Liver (tissue), 9 donors: ENCODE data around the gene ORC3. TPM values are rescaled to one million over a fixed set of nuclear protein-coding genes. Genes with fewer than 3 reads are reported as not detected.

Experiments used
- DNase-seq: peaks from one replicate; pipeline ENCODE4 v3.0.0-alpha.2; 2017; ENCODE audit warnings: low spot score
- H3K27ac ChIP-seq, 2 donors: one replicate each; pipeline ENCODE4 v1.7.0; 2013; ENCODE audit warnings: inconsistent platforms in 2 of 2, low read length in 2 of 2, control low read depth in 1 of 2, low read depth in 1 of 2, mild to moderate bottlenecking in 1 of 2
- H3K27me3 ChIP-seq, 4 donors: one replicate each; pipeline versions ENCODE4 v1.6.1 to v1.7.0; 2013; ENCODE audit warnings: low read length in 3 of 4, inconsistent platforms in 1 of 4, mild to moderate bottlenecking in 1 of 4, moderate library complexity in 1 of 4; ENCODE audit not compliant: control insufficient read depth in 4 of 4, insufficient read depth in 4 of 4
- H3K36me3 ChIP-seq, 4 donors: one replicate each; pipeline versions ENCODE4 v1.6.1 to v1.7.0; 2013; ENCODE audit warnings: low read length in 3 of 4, mild to moderate bottlenecking in 3 of 4, low read depth in 1 of 4, moderate library complexity in 1 of 4; ENCODE audit not compliant: control insufficient read depth in 4 of 4, insufficient read depth in 3 of 4
- H3K4me1 ChIP-seq, 4 donors: one replicate each; pipeline versions ENCODE4 v1.6.1 to v1.7.0; 2013; ENCODE audit warnings: low read length in 3 of 4, mild to moderate bottlenecking in 3 of 4, moderate library complexity in 1 of 4; ENCODE audit not compliant: control insufficient read depth in 4 of 4, insufficient read depth in 4 of 4
- H3K4me3 ChIP-seq, 3 donors: one replicate each; pipeline versions ENCODE4 v1.6.1 to v1.7.0; 2013; ENCODE audit warnings: low read length in 3 of 3, control low read depth in 1 of 3, low read depth in 1 of 3, mild to moderate bottlenecking in 1 of 3
- H3K9ac ChIP-seq, 2 donors: one replicate each; pipeline ENCODE4 v1.7.0; 2013; ENCODE audit warnings: low read length in 2 of 2, mild to moderate bottlenecking in 2 of 2, moderate library complexity in 2 of 2, control low read depth in 1 of 2, low read depth in 1 of 2
- H3K9me3 ChIP-seq, 4 donors: one replicate each; pipeline versions ENCODE4 v1.6.1 to v1.7.0; 2013; ENCODE audit warnings: low read length in 3 of 4; ENCODE audit not compliant: control insufficient read depth in 4 of 4
- ATF3 ChIP-seq: IDR thresholded peaks from 2 replicates; pipeline ENCODE4 v1.6.1; 2016; ENCODE audit warnings: antibody characterized with exemption
- CTCF ChIP-seq: fragments of 150-350 bp; IDR thresholded peaks from 2 replicates; pipeline ENCODE4 v1.5.1; 2017; ENCODE audit warnings: improper control_type of control experiment, low read depth, low read length; ENCODE audit not compliant: missing input control
- EGR1 ChIP-seq, 2 donors: IDR thresholded peaks; 2 replicates each; pipeline ENCODE4 v1.6.1; 2016 to 2018; ENCODE audit warnings: antibody characterized with exemption in 2 of 2, low read depth in 2 of 2
- FOXA1 ChIP-seq: IDR thresholded peaks from 2 replicates; pipeline ENCODE4 v1.6.1; 2016; ENCODE audit warnings: antibody characterized with exemption
- FOXA2 ChIP-seq: IDR thresholded peaks from 2 replicates; pipeline ENCODE4 v1.6.1; 2016; ENCODE audit warnings: antibody characterized with exemption
- GABPA ChIP-seq, 2 donors: IDR thresholded peaks in 1 of 2; conservative IDR thresholded peaks in 1 of 2; 2 replicates each; pipeline ENCODE4 v1.6.1; 2016; ENCODE audit warnings: antibody characterized with exemption in 2 of 2, mild to moderate bottlenecking in 1 of 2, moderate library complexity in 1 of 2
- HNF4A ChIP-seq, 2 donors: conservative IDR thresholded peaks; 2 replicates each; pipeline ENCODE4 v1.6.1; 2016; ENCODE audit warnings: antibody characterized with exemption in 2 of 2, mild to moderate bottlenecking in 2 of 2
- HNF4G ChIP-seq: IDR thresholded peaks from 2 replicates; pipeline ENCODE4 v1.6.1; 2016; ENCODE audit warnings: antibody characterized with exemption
- JUND ChIP-seq, 2 donors: IDR thresholded peaks; 2 replicates each; pipeline ENCODE4 v1.6.1; 2016; ENCODE audit warnings: antibody characterized with exemption in 2 of 2
- MAX ChIP-seq: IDR thresholded peaks from 2 replicates; pipeline ENCODE4 v1.6.1; 2016; ENCODE audit warnings: antibody characterized with exemption
- NR2F2 ChIP-seq: IDR thresholded peaks from 2 replicates; pipeline ENCODE4 v1.6.1; 2016; ENCODE audit warnings: antibody characterized with exemption
- RAD21 ChIP-seq, 2 donors: IDR thresholded peaks; 2 replicates each; pipeline ENCODE4 v1.6.1; 2016; ENCODE audit warnings: antibody characterized with exemption in 2 of 2, mild to moderate bottlenecking in 2 of 2
- REST ChIP-seq: IDR thresholded peaks from 2 replicates; pipeline ENCODE4 v1.6.1; 2016; ENCODE audit warnings: antibody characterized with exemption, mild to moderate bottlenecking
- RXRA ChIP-seq, 2 donors: IDR thresholded peaks; 2 replicates each; pipeline ENCODE4 v1.6.1; 2017 to 2018; ENCODE audit warnings: antibody characterized with exemption in 2 of 2, mild to moderate bottlenecking in 1 of 2
- SP1 ChIP-seq: IDR thresholded peaks from 2 replicates; pipeline ENCODE4 v1.6.1; 2018; ENCODE audit warnings: antibody characterized with exemption, mild to moderate bottlenecking
- TAF1 ChIP-seq: conservative IDR thresholded peaks from 2 replicates; pipeline ENCODE4 v1.6.1; 2016; ENCODE audit warnings: antibody characterized with exemption, mild to moderate bottlenecking
- YY1 ChIP-seq: IDR thresholded peaks from 2 replicates; pipeline ENCODE4 v1.6.1; 2016; ENCODE audit warnings: antibody characterized with exemption, mild to moderate bottlenecking
- ZBTB33 ChIP-seq: IDR thresholded peaks from 2 replicates; pipeline ENCODE4 v1.6.1; 2016; ENCODE audit warnings: antibody characterized with exemption
- polyA plus RNA-seq, 2 donors: library from polyadenylated mRNA; stranded (reverse) in 1 of 2; unstranded in 1 of 2; fragments of 200-250 nt in 1 of 2; fragments of >200 nt in 1 of 2; fragmentation: Nextera tagmentation in 1 of 2; extraction: Ambion mirVana in 1 of 2; gene quantifications; one replicate each; pipeline versions ENCODE4 v1.2.1 to v1.2.3, GENCODE V29; 2013 to 2015
- total RNA-seq, 2 donors: library from RNA; depleted of rRNA; stranded (reverse); fragments of >200 nt; gene quantifications; one replicate each; pipeline ENCODE4 v1.2.3, GENCODE V29; 2014
- donor health status: healthy.
- donor health status: healthy.
- donor health status: healthy.
- donor health status: healthy.
- donor health status: healthy.

Gene ORC3
- total and polyA plus RNA-seq, 4 donors: 5.2 to 14.5 (median 10.5) TPM

- Histone ChIP-seq H3K27me3 (no peaks in the 10 kb centered on the region), H3K27ac (no peak overlapping the region), H3K9ac (no peak overlapping the region), H3K36me3 (peaks cover 2 to 15% (median 13%) of the 10 kb centered on the region in 4 donors), H3K9me3 (no peaks in the 10 kb centered on the region), H3K4me1 (peaks cover 13 to 36% (median 21%) of the 10 kb centered on the region in 4 donors), H3K4me3 (no peak overlapping the region)
- DNase-seq: no peak
- no peak for TF ChIP-seq FOXA1
- no peak for TF ChIP-seq TAF1
- TF ChIP-seq ZBTB33: no peak
- no peak for TF ChIP-seq SP1
- no peak for TF ChIP-seq MAX
- no peak for TF ChIP-seq HNF4G
- TF ChIP-seq REST: no peak
- no peak for TF ChIP-seq NR2F2
- no peak for TF ChIP-seq GABPA (IDR thresholded peaks at IDR 0.05 in 1 of 2, conservative IDR thresholded peaks at IDR 0.05 in 1 of 2)
- TF ChIP-seq CTCF: no peak
- no peak for TF ChIP-seq JUND (IDR thresholded peaks at IDR 0.05)
- no peak for TF ChIP-seq RAD21 (IDR thresholded peaks at IDR 0.05)
- no peak for TF ChIP-seq EGR1 (IDR thresholded peaks at IDR 0.05; ENCODE audit: low read depth in 2 of 2)
- TF ChIP-seq ATF3: no peak
- no peak for TF ChIP-seq YY1
- no peak for TF ChIP-seq FOXA2
- TF ChIP-seq HNF4A (conservative IDR thresholded peaks at IDR 0.05): no peak
- TF ChIP-seq RXRA (IDR thresholded peaks at IDR 0.05): no peak
These were observed 84.4 kb downstream of the ORC3 start for GRCh38 chr6:87674290-87674689.
